Measurements from ENCODE around the gene EXOC3L1. TPM values are rescaled to one million over a fixed set of nuclear protein-coding genes. Genes with fewer than 3 reads are reported as not detected.

EXOC3L1 gene
- total and polyA plus RNA-seq, 2 of the 4 experiments (the other 2 are of a cell fraction) = not detected

DNA sequence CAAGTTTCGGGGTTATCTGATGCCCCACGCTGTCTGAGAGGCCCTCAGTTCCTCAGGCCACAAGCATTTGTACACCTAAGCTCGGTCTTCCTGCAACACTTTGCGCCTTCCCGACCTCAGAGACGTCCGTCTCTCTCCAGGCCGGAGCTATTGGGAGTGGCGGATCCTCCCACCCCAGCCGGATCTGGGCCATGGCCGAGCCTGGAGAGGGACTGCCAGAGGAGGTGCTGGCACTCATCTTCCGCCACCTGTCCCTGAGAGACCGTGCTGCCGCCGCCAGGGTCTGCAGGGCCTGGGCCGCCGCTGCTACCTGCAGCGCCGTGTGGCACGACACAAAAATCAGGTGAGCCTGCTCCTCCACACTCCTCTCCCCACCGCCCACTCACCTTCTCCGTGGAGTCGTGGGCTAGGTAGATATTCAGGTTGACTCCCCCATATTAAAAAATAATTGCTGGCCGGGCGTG is 28.3 kb downstream of the EXOC3L1 start:
- Histone ChIP-seq H3K27ac (ENCODE audit: insufficient read depth, low read length) (no peak overlapping the region), H3K36me3 (ENCODE audit: control insufficient read depth, insufficient read depth, low read length) (peaks cover 3% of the 10 kb centered on the region; the same call in 1 of the 2 replicates), H2BK20ac (ENCODE audit: low read depth, low read length) (no peak overlapping the region), H4K8ac (ENCODE audit: low read depth in 2 of 2, low read length in 2 of 2) (no peak overlapping the region), H3K9me3 (ENCODE audit: control insufficient read depth, insufficient read depth, low read length) (no peaks in the 10 kb centered on the region), H4K20me1 (ENCODE audit: insufficient read depth, low read length) (peaks cover 10% of the 10 kb centered on the region), H3K4me2 (ENCODE audit: low read depth, low read length) (peak overlapping the region; percentile 66), H2AK5ac (ENCODE audit: low read depth, low read length) (peak overlapping the region; percentile 61; the same call in 1 of the 2 replicates), H3K9me1 (ENCODE audit: insufficient read depth, low read length) (peaks cover 5% of the 10 kb centered on the region; the same call in 1 of the 2 replicates), H3K79me1 (ENCODE audit: low read depth in 1 of 2, low read length in 2 of 2) (peaks cover 10 to 25% of the 10 kb centered on the region in 2 experiments; a peak in 2 of 4 replicates), H2BK5ac (ENCODE audit: low read depth, low read length, poor library complexity, severe bottlenecking) (no peak overlapping the region), H4K91ac (ENCODE audit: insufficient read depth, low read depth, low read length) (no peak overlapping the region), H3K27me3 (ENCODE audit: control insufficient read depth, insufficient read depth, low read length) (peaks cover 24% of the 10 kb centered on the region; the same call in 1 of the 2 replicates), H4K5ac (ENCODE audit: low read depth, low read length) (peak overlapping the region; percentile 49; the same call in 1 of the 2 replicates), H2AK9ac (replicated peaks; ENCODE audit: low read depth, low read length, poor library complexity) (peak overlapping the region; percentile 7), H3K4ac (ENCODE audit: low read depth, low read length) (no peak overlapping the region), H3K14ac (replicated peaks; ENCODE audit: low read depth, low read length) (no peak overlapping the region), H2AFZ (replicated peaks; ENCODE audit: low read length, poor library complexity) (peak overlapping the region; percentile 19), H3K4me1 (ENCODE audit: control insufficient read depth, insufficient read depth, low read length) (peaks cover 18% of the 10 kb centered on the region; the same call in 1 of the 2 replicates), H3K9ac (ENCODE audit: low read depth, low read length) (no peak overlapping the region), H3K18ac (ENCODE audit: low read depth, low read length) (no peak overlapping the region), H2BK120ac (ENCODE audit: low read depth, low read length) (no peak overlapping the region), H3K56ac (ENCODE audit: extremely low read depth, insufficient read depth, low read length) (no peak overlapping the region), H2BK15ac (ENCODE audit: low read depth, low read length) (no peak overlapping the region), H3K4me3 (ENCODE audit: insufficient read depth, low read depth, low read length) (no peak overlapping the region), H3K23ac (ENCODE audit: low read depth, low read length) (peak overlapping the region; percentile 35; the same call in 1 of the 2 replicates)
- WGBS, 2 experiments (ENCODE audit: extremely low coverage in 2 of 2, insufficient read length in 1 of 2) = 43% methylated on average over 2 of the region's 25 CpGs; no CpG with 5 or more reads in 1 of the 2 experiments
- in situ Hi-C loops (cut with MboI; ENCODE audit: low sequenced_read_pairs) = no loop called here
- BruUV-seq (replicated peaks) = no TSS peak
- TF ChIP-seq, protein P1, sequence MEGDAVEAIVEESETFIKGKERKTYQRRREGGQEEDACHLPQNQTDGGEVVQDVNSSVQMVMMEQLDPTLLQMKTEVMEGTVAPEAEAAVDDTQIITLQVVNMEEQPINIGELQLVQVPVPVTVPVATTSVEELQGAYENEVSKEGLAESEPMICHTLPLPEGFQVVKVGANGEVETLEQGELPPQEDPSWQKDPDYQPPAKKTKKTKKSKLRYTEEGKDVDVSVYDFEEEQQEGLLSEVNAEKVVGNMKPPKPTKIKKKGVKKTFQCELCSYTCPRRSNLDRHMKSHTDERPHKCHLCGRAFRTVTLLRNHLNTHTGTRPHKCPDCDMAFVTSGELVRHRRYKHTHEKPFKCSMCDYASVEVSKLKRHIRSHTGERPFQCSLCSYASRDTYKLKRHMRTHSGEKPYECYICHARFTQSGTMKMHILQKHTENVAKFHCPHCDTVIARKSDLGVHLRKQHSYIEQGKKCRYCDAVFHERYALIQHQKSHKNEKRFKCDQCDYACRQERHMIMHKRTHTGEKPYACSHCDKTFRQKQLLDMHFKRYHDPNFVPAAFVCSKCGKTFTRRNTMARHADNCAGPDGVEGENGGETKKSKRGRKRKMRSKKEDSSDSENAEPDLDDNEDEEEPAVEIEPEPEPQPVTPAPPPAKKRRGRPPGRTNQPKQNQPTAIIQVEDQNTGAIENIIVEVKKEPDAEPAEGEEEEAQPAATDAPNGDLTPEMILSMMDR (conservative IDR thresholded peaks at IDR 0.05; ENCODE audit: low read depth, low read length) = no peak
- no peak for TF ChIP-seq BHLHE40 (IDR thresholded peaks at IDR 0.05; ENCODE audit: low read depth, low read length)
- no peak for TF ChIP-seq CEBPB (IDR thresholded peaks at IDR 0.05; ENCODE audit: low read depth, low read length)
- TF ChIP-seq RCOR1 (IDR thresholded peaks at IDR 0.05; ENCODE audit: insufficient replicate concordance, low read length) = no peak
- TF ChIP-seq POLR2A (IDR thresholded peaks at IDR 0.05; ENCODE audit: low read depth, low read length) = no peak
- no peak for TF ChIP-seq NFE2L2 (IDR thresholded peaks at IDR 0.05; ENCODE audit: low read depth, low read length)
- TF ChIP-seq RAD21 (IDR thresholded peaks at IDR 0.05; ENCODE audit: low read length) = no peak
- TF ChIP-seq, protein P2, sequence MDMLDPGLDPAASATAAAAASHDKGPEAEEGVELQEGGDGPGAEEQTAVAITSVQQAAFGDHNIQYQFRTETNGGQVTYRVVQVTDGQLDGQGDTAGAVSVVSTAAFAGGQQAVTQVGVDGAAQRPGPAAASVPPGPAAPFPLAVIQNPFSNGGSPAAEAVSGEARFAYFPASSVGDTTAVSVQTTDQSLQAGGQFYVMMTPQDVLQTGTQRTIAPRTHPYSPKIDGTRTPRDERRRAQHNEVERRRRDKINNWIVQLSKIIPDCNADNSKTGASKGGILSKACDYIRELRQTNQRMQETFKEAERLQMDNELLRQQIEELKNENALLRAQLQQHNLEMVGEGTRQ (IDR thresholded peaks at IDR 0.05; ENCODE audit: low read depth, low read length) = no peak
- no peak for TF ChIP-seq FOS (IDR thresholded peaks at IDR 0.05; ENCODE audit: low read depth, low read length)
- TF ChIP-seq MXI1 (IDR thresholded peaks at IDR 0.05; ENCODE audit: borderline replicate concordance, low read depth, low read length) = no peak
- TF ChIP-seq, protein P3, sequence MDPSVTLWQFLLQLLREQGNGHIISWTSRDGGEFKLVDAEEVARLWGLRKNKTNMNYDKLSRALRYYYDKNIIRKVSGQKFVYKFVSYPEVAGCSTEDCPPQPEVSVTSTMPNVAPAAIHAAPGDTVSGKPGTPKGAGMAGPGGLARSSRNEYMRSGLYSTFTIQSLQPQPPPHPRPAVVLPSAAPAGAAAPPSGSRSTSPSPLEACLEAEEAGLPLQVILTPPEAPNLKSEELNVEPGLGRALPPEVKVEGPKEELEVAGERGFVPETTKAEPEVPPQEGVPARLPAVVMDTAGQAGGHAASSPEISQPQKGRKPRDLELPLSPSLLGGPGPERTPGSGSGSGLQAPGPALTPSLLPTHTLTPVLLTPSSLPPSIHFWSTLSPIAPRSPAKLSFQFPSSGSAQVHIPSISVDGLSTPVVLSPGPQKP (IDR thresholded peaks at IDR 0.05; ENCODE audit: borderline replicate concordance, low read depth, low read length) = no peak
- no peak for TF ChIP-seq RFX5 (IDR thresholded peaks at IDR 0.05; ENCODE audit: low read depth, low read length)
- TF ChIP-seq MAZ (IDR thresholded peaks at IDR 0.05; ENCODE audit: borderline replicate concordance, low read depth, low read length) = no peak
- TF ChIP-seq CHD1 (IDR thresholded peaks at IDR 0.05; ENCODE audit: low read depth, low read length) = no peak
- no peak for TF ChIP-seq SMC3 (IDR thresholded peaks at IDR 0.05; ENCODE audit: low read depth, low read length)
- CTCF ChIA-PET = interaction anchor here (0.6 kb wide), 1 partner anchor 11 kb away, joined by 4 read pairs; the partner anchor contains the start of gene B3GNT9
- DNase-seq = no peak
- dilution Hi-C loops (cut with HindIII; ENCODE audit: low sequenced_read_pairs, unreplicated experiment) = no loop called here
- intact Hi-C loops (cut with micrococcal nuclease) = no loop called here
- no peak for ATAC-seq (ENCODE audit: low read depth)
- POLR2A ChIA-PET (ENCODE audit: unreplicated experiment) = no interaction called here
